HepG2 (cell line): ENCODE measurements around the gene STN1. TPM values are rescaled to one million over a fixed set of nuclear protein-coding genes. Genes with fewer than 3 reads are reported as not detected.

Experiments used
- ARID2 ChIP-seq: sonication (generic); formaldehyde crosslinking; IDR thresholded peaks from 2 replicates; pipeline ENCODE4 v1.8.1; 2022; ENCODE audit warnings: mild to moderate bottlenecking, missing genetic modification reagents, borderline replicate concordance
- ARNT2 ChIP-seq: sonication (generic); formaldehyde crosslinking; IDR thresholded peaks from 2 replicates; pipeline ENCODE4 v1.8.0; 2022; ENCODE audit warnings: mild to moderate bottlenecking, low read depth, missing genetic modification reagents, moderate library complexity
- ELF1 ChIP-seq: sonication (generic); formaldehyde crosslinking; IDR thresholded peaks from 2 replicates; pipeline ENCODE4 v1.4.0; 2020; ENCODE audit warnings: missing genetic modification reagents
- ELK4 ChIP-seq: sonication (generic); formaldehyde crosslinking; IDR thresholded peaks from 2 replicates; pipeline ENCODE4 v1.9.0; 2021; ENCODE audit warnings: missing genetic modification reagents, borderline replicate concordance
- FOXK1 ChIP-seq: sonication (generic); formaldehyde crosslinking; IDR thresholded peaks from 2 replicates; pipeline ENCODE4 v1.4.0; 2020; ENCODE audit warnings: low read depth, missing genetic modification reagents, borderline replicate concordance
- GABPB1 ChIP-seq: IDR thresholded peaks from 2 replicates; pipeline ENCODE4 v1.6.1; 2016; ENCODE audit warnings: mild to moderate bottlenecking, missing genetic modification reagents, moderate library complexity, missing compliant biosample characterization
- KDM5B ChIP-seq: sonication (generic); formaldehyde crosslinking; IDR thresholded peaks from 2 replicates; pipeline ENCODE4 v1.4.0; 2020; ENCODE audit warnings: missing genetic modification reagents, mild to moderate bottlenecking, borderline replicate concordance
- NCOA2 ChIP-seq: sonication (generic); formaldehyde crosslinking; IDR thresholded peaks from 2 replicates; pipeline ENCODE4 v1.8.0; 2022; ENCODE audit warnings: inconsistent platforms
- NR2F1 ChIP-seq, 2 experiments: fragments of 450-650 bp in 1 of 2; formaldehyde crosslinking in 1 of 2; IDR thresholded peaks; 2 replicates each; pipeline versions ENCODE4 v1.5.0 to v1.6.1; 2016 to 2020; ENCODE audit warnings: mild to moderate bottlenecking in 1 of 2, missing compliant biosample characterization in 1 of 2, missing genetic modification reagents in 1 of 2, moderate library complexity in 1 of 2
- SOX13 ChIP-seq, 3 experiments: fragments of 450-650 bp in 1 of 3; sonication (generic) in 1 of 3; formaldehyde crosslinking in 1 of 3; IDR thresholded peaks in 2 of 3; conservative IDR thresholded peaks in 1 of 3; 2 replicates each; pipeline versions ENCODE4 v1.5.0 to v1.6.1; 2016 to 2020; ENCODE audit warnings: antibody characterized with exemption in 1 of 3, mild to moderate bottlenecking in 1 of 3, missing compliant biosample characterization in 1 of 3, missing genetic modification reagents in 1 of 3, moderate library complexity in 1 of 3
- UBTF ChIP-seq: sonication (generic); formaldehyde crosslinking; IDR thresholded peaks from 2 replicates; pipeline ENCODE4 v1.4.0; 2020; ENCODE audit warnings: mild to moderate bottlenecking, missing genetic modification reagents
- ZFP90 ChIP-seq: sonication (generic); formaldehyde crosslinking; IDR thresholded peaks from 2 replicates; pipeline ENCODE4 v1.8.0; 2022; ENCODE audit warnings: missing genetic modification reagents, mild to moderate bottlenecking, inconsistent platforms, borderline replicate concordance
- ZNF558 ChIP-seq: sonication (generic); formaldehyde crosslinking; IDR thresholded peaks from 2 replicates; pipeline ENCODE4 v1.9.0; 2022; ENCODE audit warnings: mild to moderate bottlenecking, missing genetic modification reagents, borderline replicate concordance
- ZNF629 ChIP-seq: sonication (generic); formaldehyde crosslinking; conservative IDR thresholded peaks from 2 replicates; pipeline ENCODE4 v1.5.0; 2020; ENCODE audit warnings: missing genetic modification reagents
- ZNF691 ChIP-seq: sonication (generic); formaldehyde crosslinking; IDR thresholded peaks from 2 replicates; pipeline ENCODE4 v1.4.0; 2020; ENCODE audit warnings: missing genetic modification reagents, low read depth, mild to moderate bottlenecking, borderline replicate concordance
- ZNF790 ChIP-seq: sonication (generic); formaldehyde crosslinking; IDR thresholded peaks from 2 replicates; pipeline ENCODE4 v1.8.0; 2022; ENCODE audit warnings: missing genetic modification reagents, mild to moderate bottlenecking, borderline replicate concordance
- ZNF883 ChIP-seq: sonication (generic); formaldehyde crosslinking; IDR thresholded peaks from 2 replicates; pipeline ENCODE4 v1.5.1; 2020; ENCODE audit warnings: mild to moderate bottlenecking, missing genetic modification reagents; ENCODE audit errors: not compliant biosample characterization
- ZNF891 ChIP-seq: sonication (generic); formaldehyde crosslinking; IDR thresholded peaks from 2 replicates; pipeline ENCODE4 v1.5.0; 2020; ENCODE audit warnings: mild to moderate bottlenecking, missing genetic modification reagents
- polyA plus RNA-seq, 8 experiments: library from polyadenylated mRNA; depleted of rRNA in 3 of 8; stranded (reverse) in 7 of 8; unstranded in 1 of 8; fragments of >200 nt; fragmentation: Illumina TruSeq in 4 of 8; extraction: Trizol in 4 of 8; gene quantifications; 2 replicates each; pipeline versions ENCODE4 v1.2.1 to v1.2.3, GENCODE V29; 2011 to 2016; ENCODE audit warnings: low read depth in 4 of 8, missing spikeins in 1 of 8, mixed read lengths in 1 of 8; ENCODE audit not compliant: insufficient read depth in 1 of 8
- total RNA-seq, 5 experiments: library from RNA; depleted of rRNA; stranded (reverse); fragments of >200 nt; fragmentation: Illumina TruSeq; extraction: Trizol; gene quantifications; 2 replicates each; pipeline ENCODE4 v1.2.3, GENCODE V29; 2016; ENCODE audit warnings: low read depth in 1 of 5
- TF ChIP-seq, protein P1 (sequence below): sonication (generic); formaldehyde crosslinking; IDR thresholded peaks from 2 replicates; pipeline ENCODE4 v1.5.1; 2020; ENCODE audit warnings: missing genetic modification reagents, mild to moderate bottlenecking, borderline replicate concordance

The STN1 gene
- total and polyA plus RNA-seq, 2 of the 13 experiments (the other 11 are each of a cell fraction or from before 2014, with no cell fraction given): 17.6 to 22.7 TPM

DNA sequence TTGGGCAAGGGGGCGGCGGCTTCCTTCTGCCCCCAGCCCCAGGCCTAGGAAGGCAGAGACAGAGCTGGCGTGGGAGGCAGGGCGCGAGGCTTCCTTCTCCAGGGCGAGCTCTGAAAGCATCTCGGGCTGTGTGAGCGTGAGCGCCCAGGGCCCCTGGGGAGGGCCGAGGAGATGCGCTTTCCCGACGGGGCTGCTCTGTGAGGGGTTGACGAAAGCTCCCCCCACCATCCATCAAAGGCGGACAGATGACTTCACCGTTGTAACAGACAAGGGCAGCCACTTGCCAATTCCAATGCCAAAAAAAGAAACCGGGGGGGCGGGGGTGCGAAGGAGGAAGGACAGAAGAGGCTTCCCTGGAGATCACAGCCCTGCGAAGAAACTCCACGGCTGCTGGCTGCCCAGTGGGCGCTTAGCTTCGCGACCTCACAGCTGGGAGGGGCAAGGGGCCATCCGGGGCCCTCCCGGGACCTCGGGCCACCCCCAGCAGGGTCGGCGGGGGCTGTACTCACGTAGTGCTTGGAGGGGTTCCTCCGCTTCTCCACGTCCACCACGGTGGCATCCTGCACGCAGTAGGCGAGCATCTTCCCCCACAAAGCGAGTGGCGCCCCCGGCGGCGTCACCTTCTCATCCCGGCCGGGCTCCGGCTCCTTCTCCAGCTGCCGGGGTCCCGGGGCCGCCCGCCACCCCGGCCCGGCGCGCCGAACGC lies 63.1 kb downstream of the STN1 start (continued):
- no peak for TF ChIP-seq ZNF691 (CRISPR knock-in tag)
- no peak for TF ChIP-seq ZNF629
- TF ChIP-seq GABPB1: peak; percentile 23; the same call in 1 of the 2 replicates
- TF ChIP-seq ZNF883 (CRISPR knock-in tag): peak; percentile 67
- peak; percentile 48 for TF ChIP-seq UBTF
- TF ChIP-seq ZFP90: no peak
- TF ChIP-seq ELK4 (CRISPR knock-in tag): no peak
- TF ChIP-seq, protein P1, sequence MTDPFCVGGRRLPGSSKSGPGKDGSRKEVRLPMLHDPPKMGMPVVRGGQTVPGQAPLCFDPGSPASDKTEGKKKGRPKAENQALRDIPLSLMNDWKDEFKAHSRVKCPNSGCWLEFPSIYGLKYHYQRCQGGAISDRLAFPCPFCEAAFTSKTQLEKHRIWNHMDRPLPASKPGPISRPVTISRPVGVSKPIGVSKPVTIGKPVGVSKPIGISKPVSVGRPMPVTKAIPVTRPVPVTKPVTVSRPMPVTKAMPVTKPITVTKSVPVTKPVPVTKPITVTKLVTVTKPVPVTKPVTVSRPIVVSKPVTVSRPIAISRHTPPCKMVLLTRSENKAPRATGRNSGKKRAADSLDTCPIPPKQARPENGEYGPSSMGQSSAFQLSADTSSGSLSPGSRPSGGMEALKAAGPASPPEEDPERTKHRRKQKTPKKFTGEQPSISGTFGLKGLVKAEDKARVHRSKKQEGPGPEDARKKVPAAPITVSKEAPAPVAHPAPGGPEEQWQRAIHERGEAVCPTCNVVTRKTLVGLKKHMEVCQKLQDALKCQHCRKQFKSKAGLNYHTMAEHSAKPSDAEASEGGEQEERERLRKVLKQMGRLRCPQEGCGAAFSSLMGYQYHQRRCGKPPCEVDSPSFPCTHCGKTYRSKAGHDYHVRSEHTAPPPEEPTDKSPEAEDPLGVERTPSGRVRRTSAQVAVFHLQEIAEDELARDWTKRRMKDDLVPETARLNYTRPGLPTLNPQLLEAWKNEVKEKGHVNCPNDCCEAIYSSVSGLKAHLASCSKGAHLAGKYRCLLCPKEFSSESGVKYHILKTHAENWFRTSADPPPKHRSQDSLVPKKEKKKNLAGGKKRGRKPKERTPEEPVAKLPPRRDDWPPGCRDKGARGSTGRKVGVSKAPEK (CRISPR knock-in tag): 0 out of 2 replicates have a peak, but pooled peaks have one; percentile 5
- no peak for TF ChIP-seq NCOA2 (CRISPR knock-in tag)
- TF ChIP-seq ELF1: no peak
- no peak for TF ChIP-seq SOX13 (IDR thresholded peaks at IDR 0.05)
- no peak for TF ChIP-seq SOX13 (CRISPR knock-in tag; conservative IDR thresholded peaks at IDR 0.05 in 1 of 2, IDR thresholded peaks at IDR 0.05 in 1 of 2)
- no peak for TF ChIP-seq ARID2
- no peak for TF ChIP-seq NR2F1 (CRISPR knock-in tag; IDR thresholded peaks at IDR 0.05)
- TF ChIP-seq ARNT2 (CRISPR knock-in tag): no peak
- TF ChIP-seq FOXK1 (CRISPR knock-in tag): no peak
- 0 out of 2 replicates have a peak, but pooled peaks have one; percentile 35 for TF ChIP-seq ZNF891 (CRISPR knock-in tag)
- peak; percentile 59; the same call in 1 of the 2 replicates for TF ChIP-seq KDM5B (CRISPR knock-in tag)
- no peak for TF ChIP-seq ZNF790
- 0 out of 2 replicates have a peak, but pooled peaks have one; percentile 7 for TF ChIP-seq ZNF558 (CRISPR knock-in tag)
